LNCAP (cell line): Measurements from ENCODE around the gene CFAP54.

Experiments
- CTCF ChIP-seq: fragments of 450-650 bp; IDR thresholded peaks from 2 replicates; pipeline ENCODE4 v1.5.1; 2017; ENCODE audit warnings: mild to moderate bottlenecking

The CFAP54 gene

GRCh38 chr12:96466939-96467751 lies 22.2 kb upstream of the CFAP54 start:
- no peak for TF ChIP-seq CTCF

DNA sequence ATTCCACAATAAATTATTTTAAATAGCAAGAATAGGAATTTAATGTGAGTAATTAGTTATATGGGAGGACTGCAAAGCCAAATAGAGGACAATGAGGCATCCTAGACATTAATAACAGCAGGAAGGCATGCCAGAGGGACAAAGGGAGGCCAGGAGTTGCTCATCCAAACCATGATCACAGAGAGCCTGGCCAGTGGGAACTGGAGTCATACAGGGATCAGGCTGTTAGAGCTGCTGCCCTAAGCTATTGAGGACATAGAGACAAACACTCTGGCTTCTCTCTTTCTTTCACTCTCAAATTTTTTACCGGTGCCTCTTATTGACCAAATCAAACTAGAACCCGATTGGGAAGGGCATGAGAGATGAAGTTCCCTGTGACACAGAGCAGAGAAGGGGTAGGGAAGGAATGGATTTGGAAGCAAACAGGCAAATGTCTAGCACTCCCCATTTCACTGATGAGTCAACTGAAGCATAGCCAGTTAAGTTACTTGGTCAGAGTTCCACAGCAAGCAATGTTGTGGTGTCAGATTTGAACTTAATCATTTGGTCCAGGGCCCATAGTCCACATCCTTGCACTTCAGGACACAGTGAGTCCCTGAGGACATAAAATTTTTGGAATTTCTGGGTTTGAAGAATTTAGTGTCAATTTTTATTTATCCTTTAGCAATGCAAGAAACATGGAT lies 17.9 kb upstream of the CFAP54 start:
- TF ChIP-seq CTCF: no peak

GRCh38 chr12:96472384-96472783 lies 17.0 kb upstream of the CFAP54 start:
- TF ChIP-seq CTCF: no peak

DNA sequence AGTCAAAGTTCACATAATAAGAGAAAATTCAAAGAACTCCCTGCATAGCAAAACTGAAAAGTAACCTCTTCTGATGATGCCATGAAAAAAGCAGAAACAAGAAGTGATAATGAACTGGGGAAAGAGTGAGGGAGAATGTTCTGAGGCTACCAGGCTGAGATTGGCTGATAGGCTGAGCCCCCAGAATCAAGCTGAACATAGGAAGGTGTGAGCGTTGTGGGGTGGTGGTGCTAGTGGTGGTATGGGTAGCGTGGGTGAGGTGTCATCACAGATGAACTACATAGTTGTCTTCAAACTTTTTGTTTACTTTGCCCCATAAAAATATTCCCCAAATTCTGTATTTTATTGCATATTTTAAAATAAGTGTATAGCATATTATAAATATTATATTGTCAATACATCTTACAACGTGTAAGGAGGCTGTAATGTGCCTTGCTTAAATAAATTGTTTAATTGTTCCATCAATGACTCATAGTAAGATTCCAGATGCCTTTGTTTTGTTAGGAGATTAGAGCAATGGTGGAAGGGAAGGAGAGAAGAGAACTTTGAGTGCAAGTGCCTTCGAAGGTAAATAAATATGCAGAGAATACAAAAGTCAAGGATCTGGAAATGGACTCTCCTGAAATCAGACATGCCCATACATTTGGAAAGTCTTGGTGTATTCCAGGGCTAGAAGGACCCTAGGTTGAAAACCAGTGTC lies 15.8 kb upstream of the CFAP54 start:
- TF ChIP-seq CTCF: no peak

- TF ChIP-seq CTCF: no peak
These were observed 15.2 kb upstream of the CFAP54 start for GRCh38 chr12:96474206-96474605.

- no peak for TF ChIP-seq CTCF
These were observed 11.4 kb upstream of the CFAP54 start for GRCh38 chr12:96478011-96478410.

- TF ChIP-seq CTCF: no peak
These were observed 7.3 kb upstream of the CFAP54 start for GRCh38 chr12:96482086-96482485.
